HG03045 (cell line): Measurements from ENCODE around the gene MARK4.
"Not testable (repeated sequence)": the region's sequence is repeated elsewhere in the genome, so short reads cannot be mapped to it uniquely, and the experiment has no call there.

Source experiments
- ATAC-seq: cut with Tn5 transposase; IDR thresholded peaks from one replicate; pipeline ENCODE4 v1.9.1; 2021; ENCODE audit warnings: mild to moderate bottlenecking, moderate library complexity; ENCODE audit not compliant: unreplicated experiment

The MARK4 gene

GRCh38 chr19:45243144-45243732 lies 7.8 kb upstream of the MARK4 start:
- no peak for ATAC-seq

GRCh38 chr19:45244133-45244794 lies 6.8 kb upstream of the MARK4 start:
- ATAC-seq, result no peak

- ATAC-seq, result no peak
Measured at GRCh38 chr19:45245334-45245787, 5.7 kb upstream of the MARK4 start, which contains the start of gene EXOC3L2. Gene EXOC3L2, minus strand, starts transcription at chr19:45245407. Its CDS starts 6,362 bp downstream, at chr19:45239045.

- ATAC-seq, result no peak
Measured at GRCh38 chr19:45245826-45246225, 5.2 kb upstream of the MARK4 start.

GRCh38 chr19:45247136-45247535 lies 3.9 kb upstream of the MARK4 start:
- ATAC-seq, result no peak

GRCh38 chr19:45249261-45250033 lies 1.6 kb upstream of the MARK4 start:
- ATAC-seq, result no peak

GRCh38 chr19:45250216-45250831 lies 747 bp upstream of the MARK4 start:
- ATAC-seq, result no peak

GRCh38 chr19:45251452-45252354 lies 632 bp downstream of the MARK4 start:
- no peak for ATAC-seq

- ATAC-seq, result no peak
Measured at GRCh38 chr19:45253396-45254027, 2.4 kb downstream of the MARK4 start.

GRCh38 chr19:45254044-45254531 lies 3.0 kb downstream of the MARK4 start:
- no peak for ATAC-seq

- no peak for ATAC-seq
Measured at GRCh38 chr19:45255611-45256157, 4.6 kb downstream of the MARK4 start.

GRCh38 chr19:45256836-45257235 lies 5.8 kb downstream of the MARK4 start:
- ATAC-seq, result no peak

- no peak for ATAC-seq
Measured at GRCh38 chr19:45258862-45259261, 7.8 kb downstream of the MARK4 start.

- ATAC-seq, result no peak
Measured at GRCh38 chr19:45262570-45262969, 11.5 kb downstream of the MARK4 start.

GRCh38 chr19:45263013-45263412 lies 11.9 kb downstream of the MARK4 start:
- ATAC-seq, result no peak

GRCh38 chr19:45264781-45265317 lies 13.8 kb downstream of the MARK4 start:
- ATAC-seq, result no peak

- no peak for ATAC-seq
Measured at GRCh38 chr19:45265375-45265774, 14.3 kb downstream of the MARK4 start.

- no peak for ATAC-seq
Measured at GRCh38 chr19:45267296-45267695, 16.2 kb downstream of the MARK4 start.

- not testable (repeated sequence) for ATAC-seq
Measured at GRCh38 chr19:45269939-45270338, 18.9 kb downstream of the MARK4 start.
